Mammary epithelial cell (primary cell): ENCODE measurements around the gene LRMDA.

ENCODE experiments used
- CTCF ChIP-seq, 2 donors: IDR thresholded peaks in 1 of 2; conservative IDR thresholded peaks in 1 of 2; 2 replicates each; pipeline ENCODE4 v1.5.1; 2011 to 2012; ENCODE audit warnings: inconsistent platforms in 2 of 2, low read length in 2 of 2, mild to moderate bottlenecking in 2 of 2, control low read depth in 1 of 2, low read depth in 1 of 2; ENCODE audit not compliant: insufficient read depth in 1 of 2; ENCODE audit errors: extremely low read depth in 1 of 2
- EZH2 ChIP-seq: IDR thresholded peaks from 2 replicates; pipeline ENCODE4 v1.6.1; 2012; ENCODE audit warnings: low read length, inconsistent platforms, borderline replicate concordance

- TF ChIP-seq CTCF (conservative IDR thresholded peaks at IDR 0.05 in 1 of 2, IDR thresholded peaks at IDR 0.05 in 1 of 2; ENCODE audit: extremely low read depth in 1 of 2, insufficient read depth in 1 of 2, low read depth in 1 of 2, low read length in 2 of 2) (no peak), EZH2 (no peak)
Observed at GRCh38 chr10:76122056-76122455, 690.6 kb downstream of the LRMDA start.
